ENCODE data around the gene ANKFY1.

Gene ANKFY1

DNA sequence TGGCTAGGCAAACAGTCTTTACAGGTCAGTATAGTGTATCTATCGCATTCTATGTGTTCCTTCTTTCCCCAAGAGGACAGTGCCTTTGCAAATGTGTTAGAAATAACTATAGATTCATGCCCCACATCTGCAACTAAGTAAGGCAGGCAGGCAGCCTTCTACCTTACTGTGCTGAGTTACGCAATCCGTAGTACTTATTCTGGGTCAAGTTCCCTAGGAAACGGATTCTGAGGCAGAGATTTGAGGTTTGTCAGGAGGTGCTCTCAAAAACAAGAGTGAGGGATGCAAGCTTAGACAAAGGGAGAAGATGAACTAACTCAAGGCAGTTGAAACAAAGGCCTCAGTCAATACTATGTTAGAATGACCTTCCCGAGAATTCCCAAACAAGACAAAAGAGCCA is 12.7 kb upstream of the ANKFY1 start:
- Histone ChIP-seq H3K4me3 (ENCODE audit: low read length) (no peak overlapping the region), H2AFZ (ENCODE audit: low read depth, low read length) (no peak overlapping the region), H3K9ac (ENCODE audit: low read length) (no peak overlapping the region), H3K79me2 (ENCODE audit: low read length) (no peaks in the 10 kb centered on the region), H3K4me2 (ENCODE audit: low read length) (no peak overlapping the region), H3K4me1 (ENCODE audit: low read length) (no peaks in the 10 kb centered on the region), H3K9me3 (ENCODE audit: insufficient read depth, low read length) (no peaks in the 10 kb centered on the region), H3K27ac (ENCODE audit: low read length) (no peak overlapping the region), H4K20me1 (ENCODE audit: insufficient read depth, low read length) (peaks cover 5% of the 10 kb centered on the region; the same call in 1 of the 2 replicates), H3K36me3 (replicated peaks; ENCODE audit: low read depth, low read length) (peaks cover 10% of the 10 kb centered on the region), H3K27me3 (ENCODE audit: low read depth, low read length) (no peaks in the 10 kb centered on the region)
- TF ChIP-seq, protein P1, sequence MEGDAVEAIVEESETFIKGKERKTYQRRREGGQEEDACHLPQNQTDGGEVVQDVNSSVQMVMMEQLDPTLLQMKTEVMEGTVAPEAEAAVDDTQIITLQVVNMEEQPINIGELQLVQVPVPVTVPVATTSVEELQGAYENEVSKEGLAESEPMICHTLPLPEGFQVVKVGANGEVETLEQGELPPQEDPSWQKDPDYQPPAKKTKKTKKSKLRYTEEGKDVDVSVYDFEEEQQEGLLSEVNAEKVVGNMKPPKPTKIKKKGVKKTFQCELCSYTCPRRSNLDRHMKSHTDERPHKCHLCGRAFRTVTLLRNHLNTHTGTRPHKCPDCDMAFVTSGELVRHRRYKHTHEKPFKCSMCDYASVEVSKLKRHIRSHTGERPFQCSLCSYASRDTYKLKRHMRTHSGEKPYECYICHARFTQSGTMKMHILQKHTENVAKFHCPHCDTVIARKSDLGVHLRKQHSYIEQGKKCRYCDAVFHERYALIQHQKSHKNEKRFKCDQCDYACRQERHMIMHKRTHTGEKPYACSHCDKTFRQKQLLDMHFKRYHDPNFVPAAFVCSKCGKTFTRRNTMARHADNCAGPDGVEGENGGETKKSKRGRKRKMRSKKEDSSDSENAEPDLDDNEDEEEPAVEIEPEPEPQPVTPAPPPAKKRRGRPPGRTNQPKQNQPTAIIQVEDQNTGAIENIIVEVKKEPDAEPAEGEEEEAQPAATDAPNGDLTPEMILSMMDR (IDR thresholded peaks at IDR 0.05; ENCODE audit: low read depth, low read length): no peak
- TF ChIP-seq EZH2phosphoT487 (IDR thresholded peaks at IDR 0.05; ENCODE audit: low read depth): no peak

DNA sequence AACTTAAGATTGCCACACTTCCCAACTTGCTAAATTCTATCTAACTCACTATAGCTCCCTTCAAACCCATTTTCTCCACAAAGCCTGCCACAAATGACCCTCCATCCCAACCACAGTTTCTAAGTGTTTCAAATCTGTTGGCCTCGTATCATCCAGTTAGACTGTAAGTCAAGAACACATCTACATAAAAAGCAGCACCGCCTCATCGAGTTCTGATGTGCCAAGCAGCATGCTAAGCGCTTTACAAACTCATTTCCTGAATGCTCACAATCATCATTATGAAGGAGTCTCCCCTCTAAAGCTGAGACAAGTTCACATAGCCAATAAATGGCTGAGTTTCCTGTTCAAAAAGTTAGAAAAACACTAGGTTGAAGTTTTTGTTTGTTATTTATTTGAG is 9.2 kb upstream of the ANKFY1 start:
- H3K4me1 ChIP-seq (ENCODE audit: low read length): peaks cover 21% of the 10 kb centered on the region
- peaks cover 5% of the 10 kb centered on the region; the same call in 1 of the 2 replicates for H4K20me1 ChIP-seq (ENCODE audit: insufficient read depth, low read length)
- no peak overlapping the region for H3K9ac ChIP-seq (ENCODE audit: low read length)
- H3K27ac ChIP-seq (ENCODE audit: low read length): no peak overlapping the region
- no peak overlapping the region for H3K4me2 ChIP-seq (ENCODE audit: low read length)
- no peak overlapping the region for H3K4me3 ChIP-seq (ENCODE audit: low read length)
- no peak overlapping the region for H2AFZ ChIP-seq (ENCODE audit: low read depth, low read length)
- H3K36me3 ChIP-seq (replicated peaks; ENCODE audit: low read depth, low read length): peaks cover 3% of the 10 kb centered on the region
- no peak for TF ChIP-seq EZH2phosphoT487 (IDR thresholded peaks at IDR 0.05; ENCODE audit: low read depth)
- TF ChIP-seq, protein P1 (IDR thresholded peaks at IDR 0.05; ENCODE audit: low read depth, low read length): no peak
- H3K9me3 ChIP-seq (ENCODE audit: insufficient read depth, low read length): no peaks in the 10 kb centered on the region
- H3K27me3 ChIP-seq (ENCODE audit: low read depth, low read length): no peaks in the 10 kb centered on the region
- H3K79me2 ChIP-seq (ENCODE audit: low read length): no peaks in the 10 kb centered on the region

DNA sequence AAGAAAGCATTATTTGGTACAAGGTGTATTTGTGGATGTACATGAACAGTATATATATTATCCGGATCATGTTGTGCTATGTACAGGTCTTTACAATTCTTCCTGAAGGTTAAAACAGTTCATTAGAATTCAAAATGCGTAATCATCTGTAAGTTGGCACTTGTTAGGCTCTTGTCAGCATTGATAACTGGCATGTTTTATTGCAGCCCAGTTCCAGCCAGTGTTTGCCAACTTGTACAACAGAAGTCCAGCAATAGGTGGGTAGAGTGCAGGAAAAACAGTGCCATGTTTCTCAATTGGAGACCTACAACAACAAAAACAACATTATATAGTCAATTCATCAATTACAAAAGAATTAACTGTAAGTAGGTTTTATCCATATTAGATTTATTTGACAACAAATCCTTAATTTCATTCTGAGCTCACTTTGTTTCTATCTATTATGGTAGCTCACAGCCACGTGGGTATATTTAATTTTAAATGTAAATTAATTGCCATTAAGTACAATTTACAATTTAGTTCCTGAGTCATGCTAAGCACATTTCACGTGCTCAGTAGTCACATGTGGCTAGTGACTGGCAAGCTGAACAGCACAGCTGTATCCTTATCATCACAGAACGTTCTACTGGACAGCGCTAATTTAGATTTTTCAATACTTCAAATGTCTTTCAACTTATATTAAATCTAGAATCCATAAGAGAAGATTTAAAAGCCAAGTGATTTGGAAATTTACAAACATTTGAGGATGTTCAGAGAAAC is 8.6 kb upstream of the ANKFY1 start:
- peaks cover 21% of the 10 kb centered on the region for H3K4me1 ChIP-seq (ENCODE audit: low read length)
- H3K4me3 ChIP-seq (ENCODE audit: low read length): no peak overlapping the region
- H3K9me3 ChIP-seq (ENCODE audit: insufficient read depth, low read length): no peaks in the 10 kb centered on the region
- no peaks in the 10 kb centered on the region for H3K27me3 ChIP-seq (ENCODE audit: low read depth, low read length)
- no peak overlapping the region for H3K4me2 ChIP-seq (ENCODE audit: low read length)
- H3K36me3 ChIP-seq (replicated peaks; ENCODE audit: low read depth, low read length): peaks cover 3% of the 10 kb centered on the region
- H3K9ac ChIP-seq (ENCODE audit: low read length): no peak overlapping the region
- no peaks in the 10 kb centered on the region for H3K79me2 ChIP-seq (ENCODE audit: low read length)
- peaks cover 5% of the 10 kb centered on the region; the same call in 1 of the 2 replicates for H4K20me1 ChIP-seq (ENCODE audit: insufficient read depth, low read length)
- no peak overlapping the region for H2AFZ ChIP-seq (ENCODE audit: low read depth, low read length)
- TF ChIP-seq, protein P1 (IDR thresholded peaks at IDR 0.05; ENCODE audit: low read depth, low read length): no peak
- TF ChIP-seq EZH2phosphoT487 (IDR thresholded peaks at IDR 0.05; ENCODE audit: low read depth): no peak
- H3K27ac ChIP-seq (ENCODE audit: low read length): no peak overlapping the region

DNA sequence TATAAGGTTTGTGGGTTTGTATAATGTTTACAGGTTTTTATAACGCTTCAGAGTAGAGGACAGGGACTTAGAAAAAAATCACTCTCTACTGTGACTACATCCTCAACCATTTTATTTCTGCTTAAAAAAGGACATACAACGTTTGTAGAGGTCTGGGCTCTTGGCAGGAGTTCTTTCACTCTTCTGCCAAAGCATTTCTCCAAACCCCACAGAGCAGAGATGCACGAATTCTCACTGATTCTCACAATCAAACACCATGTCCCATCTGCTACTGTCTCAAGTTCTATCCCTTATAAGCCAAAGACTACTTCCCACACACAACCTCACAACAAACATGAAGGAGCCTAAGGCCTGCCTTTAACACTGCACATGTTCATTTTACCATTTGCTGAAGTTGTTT is 7.0 kb upstream of the ANKFY1 start:
- H3K4me1 ChIP-seq (ENCODE audit: low read length): peaks cover 21% of the 10 kb centered on the region
- TF ChIP-seq, protein P1 (IDR thresholded peaks at IDR 0.05; ENCODE audit: low read depth, low read length): no peak
- no peak for TF ChIP-seq EZH2phosphoT487 (IDR thresholded peaks at IDR 0.05; ENCODE audit: low read depth)
- no peaks in the 10 kb centered on the region for H3K27me3 ChIP-seq (ENCODE audit: low read depth, low read length)
- H3K4me2 ChIP-seq (ENCODE audit: low read length): no peak overlapping the region
- H4K20me1 ChIP-seq (ENCODE audit: insufficient read depth, low read length): no peaks in the 10 kb centered on the region
- H2AFZ ChIP-seq (ENCODE audit: low read depth, low read length): no peak overlapping the region
- no peak overlapping the region for H3K4me3 ChIP-seq (ENCODE audit: low read length)
- H3K9ac ChIP-seq (ENCODE audit: low read length): no peak overlapping the region
- no peaks in the 10 kb centered on the region for H3K79me2 ChIP-seq (ENCODE audit: low read length)
- no peaks in the 10 kb centered on the region for H3K9me3 ChIP-seq (ENCODE audit: insufficient read depth, low read length)
- H3K36me3 ChIP-seq (replicated peaks; ENCODE audit: low read depth, low read length): peaks cover 3% of the 10 kb centered on the region
- H3K27ac ChIP-seq (ENCODE audit: low read length): no peak overlapping the region
